ENCODE results near the gene NLGN4X.

Gene NLGN4X

GRCh38 chrX:5876984-5877596 is 351.6 kb downstream of the NLGN4X start:
- FAIRE-seq: no peak
- no peak for DNase-seq (ENCODE audit: insufficient read length, low spot score)

- no peak for DNase-seq (ENCODE audit: insufficient read length, low spot score)
- FAIRE-seq: no peak
Measured at GRCh38 chrX:5870238-5870637, 358.4 kb downstream of the NLGN4X start.

GRCh38 chrX:5869786-5870185 is 358.9 kb downstream of the NLGN4X start:
- DNase-seq (ENCODE audit: insufficient read length, low spot score) (no peak), FAIRE-seq (no peak)

GRCh38 chrX:5867778-5868177 is 360.9 kb downstream of the NLGN4X start:
- FAIRE-seq: no peak
- no peak for DNase-seq (ENCODE audit: insufficient read length, low spot score)

DNA sequence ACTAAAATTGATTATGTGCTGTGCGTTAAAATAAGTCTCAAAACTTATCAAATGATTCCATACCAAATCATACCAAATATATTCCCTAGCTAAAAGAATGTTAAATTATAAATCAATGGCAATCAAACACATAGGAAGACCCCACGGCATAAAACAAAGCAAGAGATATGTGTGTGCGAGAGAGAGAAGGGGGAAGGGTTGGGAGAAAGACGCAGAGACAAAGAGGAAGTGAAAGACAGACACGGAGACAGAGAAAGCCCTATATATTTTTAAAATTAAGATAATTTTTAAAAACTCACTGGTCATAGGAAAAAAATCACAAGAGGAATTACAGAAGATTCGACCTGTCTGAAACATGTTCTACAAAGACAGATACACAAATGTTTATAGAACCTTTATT is 371.4 kb downstream of the NLGN4X start:
- DNase-seq (ENCODE audit: insufficient read length, low spot score) (no peak), FAIRE-seq (peak; percentile 39)

DNA sequence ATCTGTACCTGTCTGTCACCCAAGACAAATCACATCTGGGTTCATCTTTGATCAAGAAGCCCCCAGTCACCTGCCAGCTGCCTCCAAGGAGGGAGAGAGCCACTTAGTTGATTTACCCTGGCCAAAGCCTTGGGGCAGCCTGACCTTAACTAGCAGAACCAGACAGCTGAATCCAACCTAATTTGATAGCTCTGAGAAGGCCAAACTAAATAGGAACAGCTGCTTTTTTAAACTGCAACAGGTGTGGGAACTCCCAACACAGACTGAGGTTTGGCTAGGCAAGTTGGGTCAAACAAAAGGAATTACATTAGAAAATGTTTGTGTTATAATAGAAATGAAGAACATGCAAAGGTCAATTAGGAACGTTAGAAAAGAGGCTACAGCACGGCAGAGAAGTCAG is 375.7 kb downstream of the NLGN4X start:
- DNase-seq (ENCODE audit: insufficient read length, low spot score) (no peak), FAIRE-seq (no peak)

GRCh38 chrX:5842601-5843000 is 386.1 kb downstream of the NLGN4X start:
- no peak for DNase-seq (ENCODE audit: insufficient read length, low spot score)
- FAIRE-seq: no peak
